HEK293 (cell line): ENCODE results near the gene ZNF687.
A peak's percentile ranks its signal among the peaks of the same experiment; 100 is the strongest.

ENCODE experiments used
- HOXA7 ChIP-seq: sonication (generic); formaldehyde crosslinking; IDR thresholded peaks from 2 replicates; pipeline ENCODE4 v1.8.1; 2022; ENCODE audit warnings: missing genetic modification reagents, borderline replicate concordance
- HOXD13 ChIP-seq: sonication (generic); formaldehyde crosslinking; IDR thresholded peaks from 2 replicates; pipeline ENCODE4 v1.8.0; 2022; ENCODE audit warnings: missing genetic modification reagents, borderline replicate concordance
- INSM2 ChIP-seq: fragments of 450-650 bp; formaldehyde crosslinking; IDR thresholded peaks from 2 replicates; pipeline ENCODE4 v1.5.1; 2016; ENCODE audit warnings: missing biosample characterization, missing genetic modification characterization
- KLF16 ChIP-seq: fragments of 450-650 bp; formaldehyde crosslinking; IDR thresholded peaks from 2 replicates; pipeline ENCODE4 v1.5.1; 2017; ENCODE audit warnings: missing biosample characterization, missing genetic modification characterization
- KLF8 ChIP-seq: fragments of 450-650 bp; formaldehyde crosslinking; IDR thresholded peaks from 2 replicates; pipeline ENCODE4 v1.5.1; 2016; ENCODE audit warnings: missing biosample characterization, missing genetic modification characterization
- OVOL3 ChIP-seq: fragments of 450-650 bp; formaldehyde crosslinking; IDR thresholded peaks from 2 replicates; pipeline ENCODE4 v1.5.1; 2016; ENCODE audit warnings: missing biosample characterization, missing genetic modification characterization
- SCRT1 ChIP-seq: fragments of 450-650 bp; formaldehyde crosslinking; IDR thresholded peaks from 2 replicates; pipeline ENCODE4 v1.5.1; 2016; ENCODE audit warnings: missing biosample characterization, missing genetic modification characterization, borderline replicate concordance
- WT1 ChIP-seq: fragments of 450-650 bp; formaldehyde crosslinking; IDR thresholded peaks from 2 replicates; pipeline ENCODE4 v1.5.1; 2016; ENCODE audit warnings: missing biosample characterization, missing genetic modification characterization
- YY2 ChIP-seq: fragments of 450-650 bp; formaldehyde crosslinking; IDR thresholded peaks from 2 replicates; pipeline ENCODE4 v1.5.1; 2016; ENCODE audit warnings: missing biosample characterization, missing genetic modification characterization
- ZBTB21 ChIP-seq: fragments of 450-650 bp; formaldehyde crosslinking; IDR thresholded peaks from 2 replicates; pipeline ENCODE4 v1.5.1; 2017; ENCODE audit warnings: missing biosample characterization, missing genetic modification characterization
- ZBTB44 ChIP-seq: fragments of 450-650 bp; IDR thresholded peaks from 2 replicates; pipeline ENCODE4 v1.5.1; 2018; ENCODE audit warnings: missing biosample characterization, mild to moderate bottlenecking, missing genetic modification characterization
- ZBTB7A ChIP-seq: fragments of 450-650 bp; formaldehyde crosslinking; IDR thresholded peaks from 2 replicates; pipeline ENCODE4 v1.5.1; 2016; ENCODE audit warnings: low read depth, missing biosample characterization, missing genetic modification characterization
- ZIC2 ChIP-seq: fragments of 450-650 bp; formaldehyde crosslinking; IDR thresholded peaks from 2 replicates; pipeline ENCODE4 v1.5.1; 2016; ENCODE audit warnings: missing biosample characterization, missing genetic modification characterization
- ZNF112 ChIP-seq: fragments of 450-650 bp; formaldehyde crosslinking; IDR thresholded peaks from 2 replicates; pipeline ENCODE4 v1.5.0; 2017; ENCODE audit warnings: missing biosample characterization, missing genetic modification characterization
- ZNF169 ChIP-seq: fragments of 450-650 bp; formaldehyde crosslinking; IDR thresholded peaks from 2 replicates; pipeline ENCODE4 v1.5.1; 2016; ENCODE audit warnings: missing biosample characterization, missing genetic modification characterization
- ZNF2 ChIP-seq: fragments of 450-650 bp; formaldehyde crosslinking; IDR thresholded peaks from 2 replicates; pipeline ENCODE4 v1.5.1; 2016; ENCODE audit warnings: missing biosample characterization, missing genetic modification characterization
- ZNF211 ChIP-seq: fragments of 450-650 bp; formaldehyde crosslinking; IDR thresholded peaks from 2 replicates; pipeline ENCODE4 v1.5.1; 2016; ENCODE audit warnings: low read depth, missing biosample characterization, missing genetic modification characterization
- ZNF26 ChIP-seq: fragments of 450-650 bp; formaldehyde crosslinking; IDR thresholded peaks from 2 replicates; pipeline ENCODE4 v1.5.1; 2016; ENCODE audit warnings: missing biosample characterization, missing genetic modification characterization
- ZNF266 ChIP-seq: fragments of 450-650 bp; formaldehyde crosslinking; IDR thresholded peaks from 2 replicates; pipeline ENCODE4 v1.5.1; 2016; ENCODE audit warnings: missing biosample characterization, missing genetic modification characterization, low read depth
- ZNF280C ChIP-seq: fragments of 450-650 bp; formaldehyde crosslinking; IDR thresholded peaks from 2 replicates; pipeline ENCODE4 v1.5.1; 2016; ENCODE audit warnings: missing biosample characterization, missing genetic modification characterization
- ZNF280D ChIP-seq: fragments of 450-650 bp; formaldehyde crosslinking; IDR thresholded peaks from 2 replicates; pipeline ENCODE4 v1.5.1; 2016; ENCODE audit warnings: missing biosample characterization, missing genetic modification characterization
- ZNF398 ChIP-seq: fragments of 450-650 bp; formaldehyde crosslinking; IDR thresholded peaks from 2 replicates; pipeline ENCODE4 v1.5.1; 2017; ENCODE audit warnings: missing biosample characterization, missing genetic modification characterization
- ZNF548 ChIP-seq: fragments of 450-650 bp; formaldehyde crosslinking; IDR thresholded peaks from 2 replicates; pipeline ENCODE4 v1.5.1; 2016; ENCODE audit warnings: missing biosample characterization, missing genetic modification characterization
- ZNF561 ChIP-seq: fragments of 450-650 bp; IDR thresholded peaks from 2 replicates; pipeline ENCODE4 v1.5.1; 2018; ENCODE audit warnings: missing biosample characterization, missing genetic modification characterization, borderline replicate concordance
- ZNF670 ChIP-seq: fragments of 450-650 bp; formaldehyde crosslinking; IDR thresholded peaks from 2 replicates; pipeline ENCODE4 v1.5.1; 2016; ENCODE audit warnings: missing biosample characterization, missing genetic modification characterization, low read depth
- ZNF704 ChIP-seq: fragments of 450-650 bp; formaldehyde crosslinking; IDR thresholded peaks from 2 replicates; pipeline ENCODE4 v1.5.1; 2016; ENCODE audit warnings: missing biosample characterization, missing genetic modification characterization
- ZNF837 ChIP-seq: fragments of 450-650 bp; formaldehyde crosslinking; IDR thresholded peaks from 2 replicates; pipeline ENCODE4 v1.5.1; 2016; ENCODE audit warnings: missing biosample characterization, missing genetic modification characterization

The ZNF687 gene

GRCh38 chr1:151327223-151327902 lies 45.3 kb downstream of the ZNF687 start, which contains the start of gene PI4KB (continued):
- TF ChIP-seq ZNF837 (tag by site-specific recombination) (no peak), ZNF169 (tag by site-specific recombination) (no peak), ZNF280D (tag by site-specific recombination) (no peak), ZNF548 (no peak), ZNF112 (tag by site-specific recombination) (no peak), ZNF266 (no peak), OVOL3 (tag by site-specific recombination) (no peak), ZNF280C (tag by site-specific recombination) (no peak), ZIC2 (tag by site-specific recombination) (no peak), ZNF2 (tag by site-specific recombination) (no peak; the same call in 1 of the 2 replicates), KLF8 (0 out of 2 replicates have a peak, but pooled peaks have one; percentile 10), INSM2 (tag by site-specific recombination) (no peak), HOXD13 (CRISPR knock-in tag) (no peak), ZNF26 (tag by site-specific recombination) (no peak), ZBTB7A (no peak), ZNF398 (0 out of 2 replicates have a peak, but pooled peaks have one; percentile 20), HOXA7 (CRISPR knock-in tag) (no peak), KLF16 (tag by site-specific recombination) (no peak), SCRT1 (tag by site-specific recombination) (no peak), ZBTB44 (tag by site-specific recombination) (peak; percentile 38; the same call in 1 of the 2 replicates), ZNF670 (tag by site-specific recombination) (no peak), YY2 (tag by site-specific recombination) (no peak), WT1 (tag by site-specific recombination) (no peak), ZNF704 (tag by site-specific recombination) (no peak), ZBTB21 (tag by site-specific recombination) (no peak), ZNF561 (tag by site-specific recombination) (peak; percentile 66; the same call in 1 of the 2 replicates), ZNF211 (no peak)
